ENCODE data around the gene KMO.

- TF ChIP-seq CTCF (IDR thresholded peaks at IDR 0.05) (peak; percentile 66 to 92 (median 74)), POLR2A (IDR thresholded peaks at IDR 0.05) (no peak)
Observed at GRCh38 chr1:241611063-241611462, 78.9 kb downstream of the KMO start.
